Hematopoietic multipotent progenitor cell treated with erythropoietin and hydrocortisone succinate and interleukin-3 and kit ligand, for 17 days (in vitro differentiated cells): ENCODE measurements around the gene STPG2.

ENCODE experiments used
- DNase-seq: peaks from one replicate; pipeline ENCODE4 v3.0.0-alpha.2; 2015; ENCODE audit warnings: low spot score

STPG2 gene

GRCh38 chr4:97786306-97786920 lies 356.9 kb downstream of the STPG2 start:
- no peak for DNase-seq

GRCh38 chr4:97778174-97778573 lies 365.1 kb downstream of the STPG2 start:
- DNase-seq = no peak

- no peak for DNase-seq
Observed at GRCh38 chr4:97774347-97774989, 368.8 kb downstream of the STPG2 start.

- no peak for DNase-seq
Observed at GRCh38 chr4:97770222-97770621, 373.1 kb downstream of the STPG2 start.

GRCh38 chr4:97762115-97762512 lies 381.2 kb downstream of the STPG2 start:
- no peak for DNase-seq

GRCh38 chr4:97761445-97762114 lies 381.7 kb downstream of the STPG2 start:
- no peak for DNase-seq

GRCh38 chr4:97759785-97760184 lies 383.5 kb downstream of the STPG2 start:
- no peak for DNase-seq

GRCh38 chr4:97752599-97752998 lies 390.7 kb downstream of the STPG2 start:
- no peak for DNase-seq

- DNase-seq = no peak
Observed at GRCh38 chr4:97747945-97748344, 395.3 kb downstream of the STPG2 start.

- DNase-seq = no peak
Observed at GRCh38 chr4:97720869-97721432, 422.3 kb downstream of the STPG2 start.

GRCh38 chr4:97691111-97691605 lies 452.1 kb downstream of the STPG2 start:
- no peak for DNase-seq

- no peak for DNase-seq
Observed at GRCh38 chr4:97670703-97671269, 472.5 kb downstream of the STPG2 start.

GRCh38 chr4:97665553-97665952 lies 477.7 kb downstream of the STPG2 start:
- DNase-seq = no peak

- DNase-seq = no peak
Observed at GRCh38 chr4:97664741-97665140, 478.5 kb downstream of the STPG2 start.

GRCh38 chr4:97662133-97662532 lies 481.1 kb downstream of the STPG2 start:
- DNase-seq = no peak

- DNase-seq = no peak
Observed at GRCh38 chr4:97656044-97656720, 487.1 kb downstream of the STPG2 start.

- DNase-seq = no peak
Observed at GRCh38 chr4:97653701-97654100, 489.6 kb downstream of the STPG2 start.

GRCh38 chr4:97646997-97647396 lies 496.3 kb downstream of the STPG2 start:
- DNase-seq = no peak

- no peak for DNase-seq
Observed at GRCh38 chr4:97645071-97645821, 498.0 kb downstream of the STPG2 start.

GRCh38 chr4:97643179-97643578 lies 500.1 kb downstream of the STPG2 start:
- DNase-seq = no peak

- no peak for DNase-seq
Observed at GRCh38 chr4:97639961-97640360, 503.3 kb downstream of the STPG2 start.
